Activated naive CD4-positive, alpha-beta T cell treated with anti-CD3 and anti-CD28 coated beads, Interleukin-2, amount 50 U/mL, for 16 hours (primary cell): ENCODE measurements around the gene RIT1.

Source experiments
- DNase-seq: peaks from one replicate; pipeline ENCODE4 v3.0.0-alpha.2; 2020

The RIT1 gene, protein sequence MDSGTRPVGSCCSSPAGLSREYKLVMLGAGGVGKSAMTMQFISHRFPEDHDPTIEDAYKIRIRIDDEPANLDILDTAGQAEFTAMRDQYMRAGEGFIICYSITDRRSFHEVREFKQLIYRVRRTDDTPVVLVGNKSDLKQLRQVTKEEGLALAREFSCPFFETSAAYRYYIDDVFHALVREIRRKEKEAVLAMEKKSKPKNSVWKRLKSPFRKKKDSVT

DNA sequence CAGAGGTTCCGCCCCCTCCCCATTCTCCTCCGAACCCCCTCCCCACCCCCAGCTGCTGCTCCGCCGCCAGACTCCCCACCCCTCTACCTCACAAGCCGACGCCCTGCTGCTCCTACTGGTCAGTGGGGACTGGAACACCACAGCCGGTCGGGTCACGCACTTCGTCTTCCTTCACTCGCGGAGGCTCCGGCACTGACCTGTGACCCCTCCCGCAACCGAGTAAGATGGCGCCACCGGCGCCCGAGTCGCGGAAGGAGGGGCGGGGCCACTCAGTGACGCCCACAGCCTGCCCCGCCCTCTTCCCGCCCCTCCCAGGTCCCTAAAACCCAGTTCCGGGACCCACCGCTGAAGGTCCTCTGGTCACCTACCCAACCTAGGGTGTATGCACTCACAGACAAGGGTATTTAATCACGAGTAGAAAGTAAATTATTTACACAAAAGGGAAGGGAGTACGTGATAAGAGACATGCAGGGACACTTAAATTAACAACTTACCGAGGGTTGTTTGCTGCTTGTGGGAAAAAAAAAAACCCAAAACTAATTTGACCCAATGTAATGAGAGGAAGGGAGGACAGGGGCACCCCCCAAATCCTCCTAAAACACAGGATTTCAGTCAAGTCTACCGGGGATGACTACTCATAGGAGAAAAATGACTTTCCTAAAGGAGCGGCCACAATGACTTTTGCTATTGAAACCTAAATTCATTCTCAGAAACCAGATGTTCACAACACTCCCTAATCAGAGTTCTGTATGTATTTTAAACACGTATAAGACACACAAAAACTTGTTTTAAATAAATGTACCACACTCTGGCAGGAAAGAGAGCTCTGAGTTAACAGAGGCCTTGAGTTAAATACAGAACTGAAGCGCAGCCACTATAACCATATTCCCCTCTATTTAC lies at the start of gene RIT1:
Gene RIT1 (minus strand): TSS at position 194 of the 900 bp plus-strand sequence. CDS start 588 bp downstream, outside the sequence.
- DNase-seq, result peak; percentile 82

DNA sequence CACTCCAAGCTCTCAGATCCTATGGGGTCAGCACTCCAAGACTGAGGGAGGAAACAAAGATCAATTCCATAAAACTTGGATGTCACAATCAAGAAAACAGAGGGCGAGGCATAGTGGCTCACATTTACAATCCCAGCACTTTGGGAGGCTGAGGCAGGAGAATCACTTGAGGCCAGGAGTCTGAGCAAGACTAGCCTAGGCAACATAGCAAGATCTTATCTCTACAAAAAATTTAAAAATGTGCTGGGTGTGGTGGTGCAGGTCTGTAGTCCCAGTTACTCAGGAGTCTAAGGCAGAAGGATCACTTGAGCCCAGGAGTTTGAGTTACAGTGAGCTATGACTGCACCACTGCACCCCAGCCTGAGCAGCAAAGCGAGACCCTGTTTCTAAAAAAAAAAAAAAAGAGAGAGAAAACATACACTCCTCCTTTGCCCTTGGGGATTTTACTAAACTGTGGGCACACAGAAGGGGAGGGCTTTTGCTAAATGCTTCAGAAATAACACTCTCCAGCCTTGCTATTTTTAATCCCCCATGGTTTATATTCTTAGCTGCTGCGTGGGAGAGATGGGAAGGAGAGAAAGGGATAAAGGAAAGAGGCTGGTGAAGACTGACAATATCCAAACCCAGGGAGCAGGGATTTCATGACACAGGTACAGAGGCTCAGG lies 49.1 kb upstream of the RIT1 start:
- no peak for DNase-seq

DNA sequence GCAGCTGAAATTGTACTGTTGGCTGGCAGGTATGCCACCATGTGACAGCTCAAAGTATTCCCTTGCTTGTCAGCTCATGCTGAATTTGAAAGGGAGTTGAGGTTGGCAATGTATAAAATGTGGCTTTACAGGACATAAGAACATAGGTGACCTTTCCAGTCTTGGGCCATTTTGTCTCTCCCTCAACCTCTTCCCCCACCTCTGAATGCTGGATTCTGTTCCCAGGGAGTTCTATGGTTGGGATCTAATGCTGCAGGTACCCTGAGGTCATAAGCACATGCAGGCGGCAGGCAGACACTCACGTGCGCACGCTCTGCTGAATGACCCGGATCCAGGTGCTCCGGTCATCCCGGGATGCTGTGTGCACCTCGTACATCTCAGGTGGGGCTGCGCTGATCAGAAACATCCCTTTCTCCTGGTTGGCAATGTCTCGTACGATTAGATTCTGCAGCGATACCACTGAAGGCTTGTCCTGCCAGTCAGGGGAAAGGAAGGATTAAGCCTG lies 46.3 kb upstream of the RIT1 start:
- DNase-seq, result no peak

DNA sequence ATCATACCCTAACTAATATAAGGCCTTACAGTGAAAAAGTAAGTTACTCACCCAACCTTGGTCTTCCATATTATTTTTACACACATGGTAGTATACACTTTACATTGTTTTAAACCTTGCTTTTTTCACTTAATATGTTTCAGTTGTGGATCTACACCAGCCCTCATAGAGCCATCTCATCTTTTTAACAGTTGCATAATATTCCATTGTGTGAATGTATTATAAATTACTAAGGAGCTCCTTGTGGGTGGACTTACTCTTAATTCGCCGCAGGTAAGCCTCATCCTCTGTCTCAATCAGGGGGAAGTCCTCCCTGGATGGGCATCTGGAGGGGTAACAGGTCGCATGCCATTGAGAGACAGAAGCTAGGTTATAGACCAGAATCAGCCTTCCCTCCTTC lies 43.5 kb upstream of the RIT1 start:
- DNase-seq, result no peak

DNA sequence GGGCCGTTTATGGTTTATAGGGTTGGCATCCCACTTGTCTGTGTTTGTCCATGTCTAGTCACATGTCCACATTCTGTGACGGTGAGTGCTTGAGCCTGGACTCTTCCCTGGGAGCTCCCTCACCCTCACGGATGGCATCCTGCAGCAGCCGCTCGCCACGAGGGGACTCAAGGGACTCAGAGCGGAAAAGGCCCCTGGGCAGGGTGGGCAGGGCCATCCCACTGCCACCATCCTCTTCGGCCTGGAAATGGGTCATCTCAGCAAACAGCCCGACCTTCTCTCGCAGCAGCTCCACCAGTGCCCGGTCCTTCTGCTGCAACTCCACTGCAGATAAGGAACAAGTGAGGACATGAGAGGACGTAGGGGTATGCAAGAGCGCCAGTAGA lies 41.3 kb upstream of the RIT1 start:
- no peak for DNase-seq

DNA sequence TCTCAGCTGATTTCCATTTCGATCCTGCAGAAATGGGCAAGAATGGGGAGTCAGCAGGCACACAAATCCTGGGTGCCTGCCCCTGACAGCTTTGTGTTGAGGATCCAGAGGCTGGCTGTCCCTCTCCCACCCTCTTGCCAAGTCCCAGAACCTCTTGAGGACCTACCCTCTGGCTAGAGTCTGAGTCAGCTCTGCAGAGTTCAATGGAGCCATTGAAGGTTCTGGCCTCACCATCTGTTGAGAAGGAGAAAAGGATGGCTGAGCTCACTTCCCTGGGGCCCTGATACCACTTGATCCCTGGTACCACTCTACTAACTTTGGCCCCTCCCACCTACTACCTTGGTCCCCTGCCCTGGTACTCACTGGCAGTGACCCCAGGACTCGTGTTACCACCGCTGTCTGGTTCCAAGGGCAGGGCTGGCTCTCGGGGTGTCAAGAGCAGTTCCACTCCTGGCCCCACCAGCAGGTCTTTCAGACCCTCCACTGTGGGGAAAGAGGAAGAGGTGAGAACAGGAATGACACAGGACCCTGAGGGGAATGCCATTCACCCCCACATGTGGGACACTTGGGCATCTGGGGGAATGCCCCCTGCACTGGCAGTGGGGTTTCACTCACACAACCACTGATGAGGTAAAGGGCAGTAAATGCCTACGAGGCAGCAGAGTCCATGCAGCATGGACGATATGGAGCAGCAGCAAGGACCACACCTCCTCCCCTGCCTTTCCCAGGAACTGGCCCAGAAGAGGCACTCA lies 40.8 kb upstream of the RIT1 start:
- DNase-seq, result no peak

DNA sequence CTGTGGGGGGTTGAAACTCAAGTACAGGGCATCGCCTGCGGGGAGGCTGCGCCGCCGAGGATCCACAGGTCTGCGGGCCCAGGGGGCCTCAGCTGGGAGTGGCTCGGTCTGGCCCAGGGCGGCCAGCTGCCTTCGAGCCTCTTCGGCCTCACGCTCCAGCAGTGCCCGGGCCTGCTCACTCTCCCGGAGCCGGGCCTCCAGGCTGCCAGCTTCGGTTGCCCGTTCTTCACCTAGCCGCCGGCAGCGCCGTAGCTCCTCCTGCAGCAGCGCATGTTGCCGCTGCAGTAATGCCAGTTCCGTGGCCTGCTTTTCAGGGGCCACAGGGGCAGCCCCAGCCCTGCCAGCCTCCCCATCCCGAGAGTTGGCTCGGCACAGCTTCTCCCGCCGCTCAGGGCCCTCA lies 39.7 kb upstream of the RIT1 start:
- no peak for DNase-seq

DNA sequence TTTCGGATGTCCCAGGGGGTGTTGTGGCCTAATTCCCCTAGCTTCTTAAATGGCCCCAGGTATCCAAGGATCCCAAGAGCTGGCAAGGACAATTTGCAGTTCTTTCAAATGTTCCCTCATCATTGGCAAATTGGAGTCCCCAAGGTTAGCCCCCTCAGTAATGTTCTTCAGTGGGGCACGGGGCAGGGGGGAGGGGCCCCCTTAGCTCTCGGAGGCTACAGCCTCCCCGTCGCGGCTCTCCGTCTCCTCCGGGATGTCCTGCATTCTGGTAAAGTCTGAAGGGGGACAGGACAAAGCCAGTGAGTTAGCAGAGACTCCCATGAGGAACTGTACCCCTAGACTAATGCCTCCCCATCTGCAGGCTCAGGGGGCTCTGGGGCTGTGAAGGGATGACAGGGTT lies 36.6 kb upstream of the RIT1 start:
- no peak for DNase-seq

DNA sequence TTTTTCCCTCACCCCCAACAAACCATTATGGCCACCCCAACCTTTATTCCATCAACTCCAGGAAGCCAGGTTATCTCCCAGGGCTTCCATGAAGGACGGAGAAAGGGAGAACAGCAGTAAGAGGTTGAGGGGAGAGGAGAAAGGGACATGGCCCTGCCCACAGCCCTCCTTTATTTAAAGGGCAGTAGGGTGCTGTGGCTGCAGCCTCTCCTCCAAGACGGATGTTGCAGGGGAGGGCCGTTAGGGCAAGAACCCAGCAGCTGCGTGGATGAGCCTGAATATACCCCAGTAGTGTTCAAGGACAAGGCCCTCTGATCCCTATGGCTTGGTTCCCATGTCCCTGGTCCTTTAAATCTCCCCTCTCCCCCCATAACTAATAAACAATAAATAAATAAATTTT lies 36.1 kb upstream of the RIT1 start:
- no peak for DNase-seq

DNA sequence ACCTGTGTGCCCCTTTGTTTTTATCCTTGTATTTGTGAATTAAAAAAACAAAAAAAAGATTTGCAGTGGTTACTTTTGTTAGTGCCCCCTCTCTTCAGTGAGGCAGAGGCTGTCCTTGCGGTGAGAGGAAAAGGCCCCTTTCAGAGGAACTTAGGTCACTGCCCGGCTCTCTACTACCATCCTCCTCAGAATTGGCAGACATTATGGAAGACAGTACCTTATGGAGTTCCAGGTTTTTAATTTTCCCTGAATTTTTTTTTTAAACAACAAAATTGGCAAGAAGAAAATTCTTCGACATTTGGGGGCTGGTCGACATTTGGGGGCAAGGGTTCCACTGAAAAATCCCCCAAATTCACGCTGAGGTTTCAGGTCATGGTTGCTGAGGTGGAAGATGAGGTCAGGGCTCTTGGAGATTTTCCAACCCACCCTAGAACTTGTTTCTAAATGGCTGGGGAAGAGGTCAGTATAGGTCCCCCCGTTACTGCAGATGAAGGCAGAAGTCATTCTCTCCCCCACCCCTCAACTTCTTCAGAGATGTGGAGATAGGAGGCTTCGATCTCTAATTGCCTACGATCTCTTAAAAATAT lies 35.6 kb upstream of the RIT1 start:
- no peak for DNase-seq

DNA sequence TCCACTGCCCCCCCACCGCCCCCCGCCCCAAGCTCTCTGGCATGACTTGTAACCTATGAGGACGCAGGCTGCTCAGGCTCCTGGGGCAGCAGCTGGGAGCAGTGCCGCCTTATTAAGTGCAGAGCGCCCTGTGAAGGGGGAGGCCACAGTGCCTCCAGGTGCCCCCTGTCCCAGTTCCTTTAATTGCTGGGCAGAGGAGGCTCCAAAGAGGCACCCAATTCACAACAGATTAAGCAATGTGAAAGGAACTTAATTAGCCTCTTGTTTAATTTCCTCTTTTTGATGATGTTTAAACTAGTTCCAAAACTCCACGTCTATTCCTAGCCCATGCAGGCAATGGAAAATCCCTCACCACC lies 33.3 kb upstream of the RIT1 start:
- no peak for DNase-seq

DNA sequence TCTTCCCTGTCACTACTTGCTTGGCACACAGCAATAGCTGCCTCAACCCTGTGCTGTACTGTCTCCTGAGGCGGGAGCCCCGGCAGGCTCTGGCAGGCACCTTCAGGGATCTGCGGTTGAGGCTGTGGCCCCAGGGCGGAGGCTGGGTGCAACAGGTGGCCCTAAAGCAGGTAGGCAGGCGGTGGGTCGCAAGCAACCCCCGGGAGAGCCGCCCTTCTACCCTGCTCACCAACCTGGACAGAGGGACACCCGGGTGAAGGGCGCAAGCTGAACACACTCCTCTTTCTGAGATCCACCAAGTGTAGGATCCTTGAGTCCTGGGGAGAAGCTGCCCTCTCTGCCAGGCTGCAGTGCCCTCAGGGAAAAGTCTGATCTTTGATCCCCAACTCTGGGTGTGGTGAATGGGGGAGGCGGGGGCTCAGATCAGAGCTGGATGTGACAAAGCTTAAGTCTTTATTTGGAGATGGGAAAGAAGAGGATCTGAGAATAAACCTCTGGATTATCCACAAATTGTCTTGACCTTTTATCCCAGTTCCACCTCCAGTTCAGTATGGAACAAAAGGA lies 31.5 kb upstream of the RIT1 start:
- no peak for DNase-seq

DNA sequence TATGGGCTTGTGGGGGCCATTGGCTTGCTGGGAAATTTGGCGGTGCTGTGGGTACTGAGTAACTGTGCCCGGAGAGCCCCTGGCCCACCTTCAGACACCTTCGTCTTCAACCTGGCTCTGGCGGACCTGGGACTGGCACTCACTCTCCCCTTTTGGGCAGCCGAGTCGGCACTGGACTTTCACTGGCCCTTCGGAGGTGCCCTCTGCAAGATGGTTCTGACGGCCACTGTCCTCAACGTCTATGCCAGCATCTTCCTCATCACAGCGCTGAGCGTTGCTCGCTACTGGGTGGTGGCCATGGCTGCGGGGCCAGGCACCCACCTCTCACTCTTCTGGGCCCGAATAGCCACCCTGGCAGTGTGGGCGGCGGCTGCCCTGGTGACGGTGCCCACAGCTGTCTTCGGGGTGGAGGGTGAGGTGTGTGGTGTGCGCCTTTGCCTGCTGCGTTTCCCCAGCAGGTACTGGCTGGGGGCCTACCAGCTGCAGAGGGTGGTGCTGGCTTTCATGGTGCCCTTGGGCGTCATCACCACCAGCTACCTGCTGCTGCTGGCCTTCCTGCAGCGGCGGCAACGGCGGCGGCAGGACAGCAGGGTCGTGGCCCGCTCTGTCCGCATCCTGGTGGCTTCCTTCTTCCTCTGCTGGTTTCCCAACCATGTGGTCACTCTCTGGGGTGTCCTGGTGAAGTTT lies 30.8 kb upstream of the RIT1 start:
- no peak for DNase-seq

DNA sequence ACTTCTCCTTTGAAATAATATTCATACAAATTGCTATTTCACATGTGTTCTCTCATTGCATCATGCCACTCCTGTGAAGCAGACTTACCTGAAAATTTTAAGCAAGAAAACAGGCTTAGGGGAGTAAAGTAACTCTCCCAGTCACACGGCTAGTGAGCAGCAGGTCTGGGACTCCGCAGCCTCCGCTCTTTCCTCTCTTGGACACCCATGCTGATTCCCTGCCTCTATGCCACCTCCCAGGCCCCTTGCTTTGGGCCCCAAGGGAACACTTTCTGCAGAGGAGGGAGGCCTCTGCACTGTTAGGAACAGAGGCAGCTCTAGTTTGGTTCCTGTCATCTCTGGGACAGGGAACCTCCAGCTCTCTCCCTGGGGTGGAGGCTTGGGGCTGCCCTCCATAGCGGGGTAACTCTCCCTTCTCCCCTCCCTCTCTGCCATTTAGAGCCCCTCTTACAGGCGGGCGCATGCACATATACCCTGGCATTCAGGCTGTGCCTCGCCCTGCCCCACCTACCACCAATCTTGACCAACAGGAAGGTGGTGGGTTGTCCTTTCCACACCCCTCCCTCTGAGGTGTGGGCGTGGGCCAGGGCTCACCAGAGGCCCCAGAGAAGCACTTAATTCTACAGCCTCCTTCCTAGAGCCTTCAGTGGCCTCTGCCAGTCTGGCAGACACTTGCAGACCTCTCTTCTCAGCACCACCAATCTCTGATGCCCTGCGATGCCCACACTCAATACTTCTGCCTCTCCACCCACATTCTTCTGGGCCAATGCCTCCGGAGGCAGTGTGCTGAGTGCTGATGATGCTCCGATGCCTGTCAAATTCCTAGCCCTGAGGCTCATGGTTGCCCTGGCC lies 30.1 kb upstream of the RIT1 start, which contains the start of gene RXFP4:
Gene RXFP4 (plus strand): TSS at position 646 of the 852 bp plus-strand sequence. CDS start 72 bp downstream, at position 718.
- no peak for DNase-seq

DNA sequence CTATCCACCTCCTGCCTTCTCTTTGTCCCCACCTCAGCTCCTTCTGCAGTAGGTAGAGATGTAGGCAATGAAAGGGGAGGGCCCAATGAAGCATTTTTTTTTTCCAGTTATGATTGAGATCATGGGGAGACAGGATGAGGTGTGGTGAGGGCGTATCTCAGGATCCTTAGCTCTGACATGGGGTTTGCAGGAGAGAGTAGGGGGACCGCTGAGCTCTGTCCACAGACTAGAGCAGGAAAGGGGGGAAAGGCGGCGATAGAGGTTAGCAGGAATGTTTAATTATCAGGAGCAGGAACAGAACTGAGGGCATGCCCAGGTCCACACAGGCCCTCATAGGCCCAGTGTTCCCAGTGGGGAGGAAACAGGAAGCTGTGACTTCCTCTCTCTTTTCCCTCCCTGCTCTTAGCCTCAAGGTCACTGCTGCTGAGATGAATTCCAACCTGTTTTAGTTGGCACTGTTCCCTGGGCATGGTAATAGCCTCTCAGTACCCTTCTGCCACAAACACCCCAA lies 29.4 kb upstream of the RIT1 start:
- no peak for DNase-seq

DNA sequence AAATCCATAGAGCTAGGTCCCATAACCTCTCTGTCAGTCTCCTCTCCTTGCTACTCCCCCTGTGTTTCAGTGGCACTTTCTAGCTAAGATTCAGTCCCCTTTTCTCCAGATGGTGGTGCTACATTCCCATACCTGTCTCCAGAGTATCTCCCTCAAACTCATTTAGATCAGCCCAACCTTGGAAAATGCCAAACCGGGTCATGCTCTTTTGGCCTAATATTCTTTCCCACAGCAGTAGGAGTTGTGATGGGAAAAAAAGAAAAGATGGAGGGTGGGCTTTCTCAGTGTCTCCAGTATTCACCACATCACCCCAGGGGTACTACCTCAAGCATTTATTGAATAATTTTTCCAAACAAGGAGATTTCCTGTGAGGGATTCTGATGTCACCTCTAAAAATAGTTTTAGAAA lies 27.1 kb upstream of the RIT1 start:
- no peak for DNase-seq

DNA sequence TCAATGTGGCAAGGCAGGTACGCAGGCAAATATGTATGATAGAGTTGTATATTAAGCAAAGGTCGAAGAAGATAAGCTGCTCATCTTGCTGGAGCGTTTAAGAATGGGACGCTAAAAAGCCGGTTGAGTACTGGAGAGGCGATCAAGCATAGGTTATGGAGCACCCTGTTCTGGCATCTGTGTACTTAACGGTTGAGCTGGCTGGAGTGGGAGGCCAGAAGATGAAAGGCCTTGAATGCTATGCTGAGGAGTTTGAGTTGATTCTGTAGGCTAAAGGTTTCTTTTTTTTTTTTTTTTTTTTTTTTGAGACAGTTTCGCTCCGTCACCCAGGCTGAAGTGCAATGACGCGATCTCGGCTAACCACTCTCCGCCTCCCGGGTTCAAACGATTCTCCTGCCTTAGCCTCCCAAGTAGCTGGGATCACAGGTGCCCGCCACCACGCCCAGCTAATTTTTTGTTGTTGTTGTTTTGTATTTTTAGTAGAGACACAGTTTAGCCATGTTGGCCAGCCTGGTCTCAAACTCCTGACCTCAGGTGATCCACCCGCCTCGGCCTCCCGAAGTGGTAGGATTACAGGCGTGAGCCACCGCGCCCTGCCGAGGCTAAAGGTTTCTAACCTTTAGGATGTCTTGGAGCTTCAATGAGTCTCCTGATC lies 23.9 kb upstream of the RIT1 start:
- no peak for DNase-seq

DNA sequence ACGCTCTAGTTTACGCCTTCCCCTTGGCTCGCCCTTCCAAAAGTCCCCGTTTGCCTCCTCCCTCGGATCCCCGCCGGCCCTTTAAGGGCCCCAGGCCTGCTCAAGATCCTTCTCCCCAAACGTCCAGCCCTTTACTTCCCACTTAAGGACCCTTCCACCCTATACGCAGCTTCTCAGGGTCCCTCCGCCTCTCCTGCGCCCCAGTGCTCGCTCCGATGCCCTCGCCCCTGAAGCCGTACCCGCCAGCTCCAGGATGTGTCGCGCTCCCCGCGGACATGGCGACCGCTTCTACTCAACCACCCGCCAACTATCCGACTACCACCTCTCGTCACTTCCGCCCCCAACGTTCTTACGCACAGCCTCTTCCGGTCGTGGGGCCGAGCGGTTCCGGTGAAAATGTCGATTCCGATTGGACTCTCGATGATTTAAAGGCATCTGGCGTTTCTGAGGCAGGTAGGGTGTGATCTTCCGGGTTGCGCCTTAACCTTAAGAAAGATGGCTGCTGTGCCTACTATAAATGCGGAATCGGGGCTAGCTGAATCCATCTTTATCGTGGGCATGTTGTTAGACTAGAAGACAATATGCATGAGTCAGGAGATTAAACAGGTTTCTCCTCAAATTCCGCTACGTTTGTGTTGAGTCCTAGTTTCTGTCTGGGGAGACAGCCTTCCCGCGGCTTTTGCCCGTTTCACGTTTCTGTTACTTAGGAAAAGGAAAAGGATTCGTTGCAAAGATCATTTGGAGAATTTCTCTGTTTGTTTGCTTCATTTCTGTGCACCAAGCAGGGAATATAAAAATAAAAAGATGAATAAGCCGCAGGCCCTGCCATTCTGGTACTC lies 23.2 kb upstream of the RIT1 start, which contains the start of gene KHDC4:
Gene KHDC4 (minus strand): TSS at position 317 of the 839 bp plus-strand sequence. CDS start 40 bp downstream, at position 277.
- peak; percentile 92 for DNase-seq
